ENCODE measurements around the gene PIPOX.

DNA sequence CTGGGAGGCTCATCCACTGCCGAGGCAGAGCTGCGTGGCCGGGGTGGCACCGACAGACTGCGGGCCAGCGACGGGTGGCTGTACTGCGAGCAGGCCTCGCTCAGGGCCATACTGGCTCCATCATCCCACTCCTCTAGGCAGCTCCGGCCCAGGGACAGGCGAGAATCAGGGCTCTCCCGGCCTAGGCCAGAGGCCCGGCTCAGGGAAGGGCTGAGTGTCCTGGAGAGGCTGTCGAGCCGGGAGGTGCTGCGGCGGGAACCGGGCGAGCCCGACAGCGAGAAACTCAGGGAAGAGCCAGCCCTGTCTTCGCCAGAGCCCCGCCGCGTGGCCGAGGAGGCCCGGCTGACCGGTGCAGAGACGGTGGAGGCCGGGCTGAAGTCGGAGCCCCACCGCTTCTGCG is 37.4 kb downstream of the PIPOX start:
- TF ChIP-seq POLR2AphosphoS5 (IDR thresholded peaks at IDR 0.05) (no peak), POLR2A (IDR thresholded peaks at IDR 0.05) (no peak)
- TF ChIP-seq, protein P1, sequence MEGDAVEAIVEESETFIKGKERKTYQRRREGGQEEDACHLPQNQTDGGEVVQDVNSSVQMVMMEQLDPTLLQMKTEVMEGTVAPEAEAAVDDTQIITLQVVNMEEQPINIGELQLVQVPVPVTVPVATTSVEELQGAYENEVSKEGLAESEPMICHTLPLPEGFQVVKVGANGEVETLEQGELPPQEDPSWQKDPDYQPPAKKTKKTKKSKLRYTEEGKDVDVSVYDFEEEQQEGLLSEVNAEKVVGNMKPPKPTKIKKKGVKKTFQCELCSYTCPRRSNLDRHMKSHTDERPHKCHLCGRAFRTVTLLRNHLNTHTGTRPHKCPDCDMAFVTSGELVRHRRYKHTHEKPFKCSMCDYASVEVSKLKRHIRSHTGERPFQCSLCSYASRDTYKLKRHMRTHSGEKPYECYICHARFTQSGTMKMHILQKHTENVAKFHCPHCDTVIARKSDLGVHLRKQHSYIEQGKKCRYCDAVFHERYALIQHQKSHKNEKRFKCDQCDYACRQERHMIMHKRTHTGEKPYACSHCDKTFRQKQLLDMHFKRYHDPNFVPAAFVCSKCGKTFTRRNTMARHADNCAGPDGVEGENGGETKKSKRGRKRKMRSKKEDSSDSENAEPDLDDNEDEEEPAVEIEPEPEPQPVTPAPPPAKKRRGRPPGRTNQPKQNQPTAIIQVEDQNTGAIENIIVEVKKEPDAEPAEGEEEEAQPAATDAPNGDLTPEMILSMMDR (IDR thresholded peaks at IDR 0.05): no peak
